Activated naive CD8-positive, alpha-beta T cell (primary cell): ENCODE results near the gene DDX46.
A peak's percentile ranks its signal among the peaks of the same experiment; 100 is the strongest.
"Not testable (repeated sequence)": the region's sequence is repeated elsewhere in the genome, so short reads cannot be mapped to it uniquely, and the experiment has no call there.

Experiments used
- H3K27ac Mint-ChIP-seq: one replicate; pipeline ENCODE4 v1.8.0; 2021; ENCODE audit warnings: mixed read lengths
- H3K27me3 Mint-ChIP-seq: one replicate; pipeline ENCODE4 v1.8.0; 2021; ENCODE audit warnings: mixed read lengths
- H3K36me3 Mint-ChIP-seq: one replicate; pipeline ENCODE4 v1.8.0; 2021; ENCODE audit warnings: mixed read lengths
- H3K4me1 Mint-ChIP-seq: one replicate; pipeline ENCODE4 v1.8.0; 2021; ENCODE audit warnings: low read depth, mixed read lengths
- H3K4me3 Mint-ChIP-seq: one replicate; pipeline ENCODE4 v1.8.0; 2021; ENCODE audit warnings: mild to moderate bottlenecking, mixed read lengths
- H3K9me3 Mint-ChIP-seq: one replicate; pipeline ENCODE4 v1.8.0; 2021; ENCODE audit warnings: low read depth, mixed read lengths

DDX46 gene

DNA sequence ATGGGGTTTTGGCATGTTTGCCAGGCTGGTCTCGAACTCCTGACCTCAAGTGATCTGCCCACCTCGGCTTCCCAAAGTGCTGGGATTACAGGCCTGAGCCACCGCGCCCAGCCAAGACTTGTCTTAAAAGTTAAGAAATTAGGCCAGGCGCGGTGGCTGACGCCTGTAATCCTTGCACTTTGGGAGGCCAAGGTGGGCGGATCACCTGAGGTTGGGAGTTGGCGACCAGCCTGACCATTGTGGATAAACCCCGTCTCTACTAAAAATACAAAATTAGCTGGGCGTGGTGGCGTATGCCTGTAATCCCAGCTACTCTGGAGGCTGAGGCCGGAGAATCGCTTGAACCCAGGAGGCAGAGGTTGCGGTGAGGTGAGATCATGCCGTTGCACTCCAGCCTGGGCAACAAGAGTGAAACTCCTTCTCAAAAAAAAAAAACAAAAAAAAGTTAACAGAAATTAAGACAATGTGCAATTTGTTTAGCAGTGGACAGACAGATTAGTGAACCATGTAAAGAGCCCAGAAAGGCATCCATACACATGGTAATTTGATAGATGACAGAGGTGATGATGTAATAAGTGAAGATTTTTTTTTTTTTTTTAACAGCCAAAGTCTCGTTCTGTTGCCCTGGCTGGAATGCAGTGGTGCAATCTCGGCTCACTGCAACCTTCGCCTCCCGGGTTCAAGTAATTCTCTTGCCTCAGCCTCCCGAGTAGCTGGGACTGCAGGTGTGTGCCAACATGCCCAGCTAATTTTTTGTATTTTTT, 9.1 kb downstream of the DDX46 start:
- H3K4me3 Mint-ChIP-seq, H3K36me3 Mint-ChIP-seq, H3K9me3 Mint-ChIP-seq, H3K27ac Mint-ChIP-seq, H3K4me1 Mint-ChIP-seq, H3K27me3 Mint-ChIP-seq: not testable (repeated sequence)

DNA sequence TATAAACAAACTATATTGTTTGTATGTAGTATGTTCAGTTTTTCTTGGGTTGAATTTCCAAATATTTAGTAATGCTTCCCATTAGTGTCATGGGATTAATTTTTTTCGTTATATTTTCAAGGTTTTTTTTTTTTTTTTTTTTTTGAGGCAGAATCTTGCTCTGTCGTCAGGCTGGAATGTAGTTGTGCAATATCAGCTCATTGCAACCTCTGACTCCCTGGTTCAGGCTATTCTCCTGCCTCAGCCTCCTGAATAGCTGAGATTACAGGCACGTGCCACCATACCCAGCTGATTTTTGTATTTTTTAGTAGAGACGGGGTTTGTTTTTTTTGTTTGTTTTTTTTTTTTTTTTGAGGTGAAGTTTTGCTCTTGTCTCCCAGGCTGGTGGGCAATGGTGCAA, 10.6 kb downstream of the DDX46 start:
- Mint-ChIP-seq H3K4me3 (no peak overlapping the region), H3K36me3 (no peaks in the 10 kb centered on the region), H3K4me1 (peaks cover 1% of the 10 kb centered on the region)

DNA sequence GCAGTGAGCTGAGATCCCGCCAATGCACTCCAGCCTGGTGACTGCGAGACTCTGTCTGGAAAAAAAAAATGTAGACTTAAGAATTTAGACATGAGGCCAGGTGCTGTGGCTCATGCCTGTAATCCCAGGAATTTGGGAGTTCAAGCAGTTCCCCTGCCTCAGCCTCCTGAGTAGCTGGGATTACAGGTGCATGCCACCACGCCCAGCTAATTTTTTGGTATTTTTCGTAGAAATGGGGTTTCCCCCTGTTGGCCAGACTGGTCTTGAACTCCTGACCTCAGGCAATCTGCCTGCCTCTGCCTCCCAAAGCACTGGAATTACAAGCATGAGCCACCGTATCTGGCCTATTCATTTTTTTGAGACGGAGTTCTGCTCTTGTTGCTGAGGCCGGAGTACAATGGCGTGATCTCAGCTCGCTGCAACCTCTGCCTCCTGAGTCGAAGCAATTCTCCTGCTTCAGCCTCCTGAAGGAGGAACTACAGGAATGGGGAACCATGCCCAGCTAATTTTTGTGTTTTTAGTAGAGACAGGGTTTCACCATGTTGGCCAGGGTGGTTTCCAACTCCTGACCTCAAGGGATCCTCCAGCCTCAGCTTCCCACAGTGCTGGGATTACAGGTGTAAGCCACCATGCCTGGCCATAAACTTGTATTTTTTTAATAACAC, 14.0 kb downstream of the DDX46 start:
- no peaks in the 10 kb centered on the region for H3K27me3 Mint-ChIP-seq
- no peaks in the 10 kb centered on the region for H3K9me3 Mint-ChIP-seq
- no peak overlapping the region for H3K4me3 Mint-ChIP-seq
- no peaks in the 10 kb centered on the region for H3K36me3 Mint-ChIP-seq
- no peak overlapping the region for H3K27ac Mint-ChIP-seq
- no peaks in the 10 kb centered on the region for H3K4me1 Mint-ChIP-seq

More for the DNA sequence above, 10.6 kb downstream of the DDX46 start:
- H3K27ac Mint-ChIP-seq: no peak overlapping the region
- H3K9me3 Mint-ChIP-seq: no peaks in the 10 kb centered on the region
- no peaks in the 10 kb centered on the region for H3K27me3 Mint-ChIP-seq

DNA sequence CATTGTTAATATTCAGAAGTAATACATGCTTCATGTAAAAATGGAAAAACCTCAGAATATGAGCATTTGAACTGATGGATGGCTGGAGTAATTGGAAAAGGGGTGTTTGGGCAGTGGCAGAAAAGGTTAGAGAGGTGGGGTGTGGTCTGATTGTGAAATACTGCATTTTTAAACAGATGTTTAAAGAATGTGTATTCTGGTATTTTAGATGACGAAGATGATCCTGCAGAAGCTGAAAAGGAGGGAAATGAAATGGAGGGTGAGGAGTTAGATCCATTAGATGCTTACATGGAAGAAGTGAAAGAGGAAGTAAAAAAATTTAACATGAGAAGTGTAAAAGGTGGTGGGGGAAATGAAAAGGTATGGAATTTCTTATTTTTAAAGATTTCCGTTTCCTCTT, 18.8 kb downstream of the DDX46 start:
- H3K36me3 Mint-ChIP-seq: peaks cover 5% of the 10 kb centered on the region
- H3K4me1 Mint-ChIP-seq: no peaks in the 10 kb centered on the region
- no peaks in the 10 kb centered on the region for H3K9me3 Mint-ChIP-seq
- H3K4me3 Mint-ChIP-seq: no peak overlapping the region
- no peaks in the 10 kb centered on the region for H3K27me3 Mint-ChIP-seq
- H3K27ac Mint-ChIP-seq: no peak overlapping the region

DNA sequence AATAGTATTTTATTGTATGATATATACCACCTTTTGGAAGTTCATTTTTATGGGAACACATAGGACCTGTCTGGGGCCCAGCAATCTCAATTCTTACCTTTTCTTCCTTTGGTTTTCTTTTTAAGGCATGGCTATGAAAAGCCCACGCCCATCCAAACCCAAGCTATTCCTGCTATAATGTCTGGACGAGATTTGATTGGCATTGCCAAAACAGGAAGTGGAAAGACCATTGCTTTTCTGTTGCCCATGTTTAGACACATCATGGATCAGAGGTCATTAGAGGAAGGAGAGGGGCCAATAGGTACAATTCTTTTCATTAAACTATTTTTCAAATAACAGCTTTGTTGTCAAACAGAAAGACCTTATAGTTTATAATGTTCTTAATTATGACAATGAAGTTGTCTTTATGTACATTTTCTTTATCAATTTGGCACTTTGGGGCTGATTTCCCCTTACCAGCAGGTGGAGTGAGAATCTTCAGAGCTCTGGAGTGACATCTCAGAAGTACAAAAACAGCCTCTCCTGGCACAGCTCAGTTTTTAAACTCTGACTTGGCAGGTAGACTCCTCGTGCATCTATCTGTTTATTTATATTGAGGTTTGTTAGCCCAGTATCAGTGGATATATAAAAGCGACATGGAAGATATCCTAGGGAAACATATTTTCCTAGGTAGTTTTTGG, 25.8 kb downstream of the DDX46 start:
- peaks cover 5% of the 10 kb centered on the region for H3K36me3 Mint-ChIP-seq
- H3K4me1 Mint-ChIP-seq: no peaks in the 10 kb centered on the region

DNA sequence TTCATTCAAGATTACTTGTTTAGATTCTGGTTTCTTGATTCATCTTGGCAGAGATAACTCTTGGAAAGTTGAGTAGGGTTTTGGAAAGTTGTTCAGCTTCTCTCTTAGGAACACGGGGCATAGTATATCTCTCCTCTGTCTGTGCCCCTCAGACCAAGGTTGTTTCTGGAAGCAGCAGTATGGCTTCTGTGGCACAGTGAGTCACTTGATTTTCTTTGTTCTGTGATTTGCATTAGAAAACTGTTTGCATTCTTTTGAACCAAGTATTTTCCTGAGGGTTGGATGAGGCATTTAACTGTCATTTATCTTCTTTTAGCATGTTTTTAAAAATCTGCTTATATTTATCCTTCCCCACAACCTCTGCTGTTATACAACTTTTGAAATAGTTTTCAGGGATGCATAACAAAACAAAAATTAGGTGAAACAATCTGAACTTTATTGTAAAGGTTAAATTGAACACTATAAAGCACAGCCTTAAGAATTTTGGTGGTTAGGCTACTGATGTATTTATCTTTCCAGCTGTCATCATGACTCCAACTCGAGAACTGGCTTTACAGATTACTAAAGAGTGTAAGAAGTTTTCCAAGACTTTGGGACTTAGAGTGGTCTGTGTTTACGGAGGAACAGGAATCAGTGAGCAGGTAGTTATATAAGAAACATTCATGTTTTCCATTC, 26.5 kb downstream of the DDX46 start:
- no peaks in the 10 kb centered on the region for H3K9me3 Mint-ChIP-seq
- H3K4me3 Mint-ChIP-seq: no peak overlapping the region
- H3K27ac Mint-ChIP-seq: no peak overlapping the region
- H3K27me3 Mint-ChIP-seq: no peaks in the 10 kb centered on the region
- H3K4me1 Mint-ChIP-seq: no peaks in the 10 kb centered on the region
- H3K36me3 Mint-ChIP-seq: peaks cover 7% of the 10 kb centered on the region

More for the DNA sequence above, 25.8 kb downstream of the DDX46 start:
- Mint-ChIP-seq H3K27me3 (no peaks in the 10 kb centered on the region), H3K9me3 (no peaks in the 10 kb centered on the region), H3K4me3 (no peak overlapping the region), H3K27ac (no peak overlapping the region)

DNA sequence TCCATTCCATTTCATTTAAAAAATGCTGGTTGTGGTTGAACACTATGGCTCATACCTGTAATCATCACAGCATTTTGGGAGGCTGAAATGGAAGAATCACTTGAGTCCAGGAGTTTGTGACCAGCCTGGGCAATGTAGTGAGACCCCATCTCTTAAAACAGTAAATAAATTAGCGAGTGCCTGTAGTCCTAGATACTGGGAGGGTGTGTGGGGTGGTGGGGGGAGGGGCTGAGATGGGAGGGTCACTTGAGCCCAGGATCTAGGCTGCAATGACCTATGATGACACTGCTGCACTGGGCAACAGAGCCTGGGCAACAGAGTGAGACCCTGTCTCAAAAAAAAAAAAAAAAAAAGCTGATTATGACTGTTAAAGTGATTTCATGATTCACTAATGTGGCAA, 29.1 kb downstream of the DDX46 start:
- peaks cover 2% of the 10 kb centered on the region for H3K4me1 Mint-ChIP-seq
- no peak overlapping the region for H3K27ac Mint-ChIP-seq
- H3K27me3 Mint-ChIP-seq: no peaks in the 10 kb centered on the region
- no peaks in the 10 kb centered on the region for H3K9me3 Mint-ChIP-seq
- H3K36me3 Mint-ChIP-seq: peaks cover 6% of the 10 kb centered on the region
- H3K4me3 Mint-ChIP-seq: no peak overlapping the region

DNA sequence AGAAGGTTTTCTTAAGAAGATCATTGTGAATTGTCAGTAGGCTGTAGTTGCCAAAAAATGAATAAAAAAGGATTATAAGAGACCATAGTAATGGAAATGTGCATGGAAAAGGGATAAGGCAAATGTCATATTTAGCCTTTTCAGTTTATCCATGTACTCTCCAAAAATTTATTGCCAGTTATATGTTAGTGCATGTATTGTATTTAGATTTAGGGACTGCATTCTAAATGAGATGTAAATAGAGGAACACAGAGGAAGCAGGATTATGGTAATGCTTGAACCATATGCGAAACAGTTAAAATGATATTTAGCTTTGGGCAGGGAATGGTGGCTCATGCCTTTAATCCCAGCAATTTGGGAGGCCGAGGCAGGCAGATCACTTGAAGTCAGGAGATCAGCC, 33.0 kb downstream of the DDX46 start:
- no peak overlapping the region for H3K27ac Mint-ChIP-seq
- H3K4me3 Mint-ChIP-seq: no peak overlapping the region

DNA sequence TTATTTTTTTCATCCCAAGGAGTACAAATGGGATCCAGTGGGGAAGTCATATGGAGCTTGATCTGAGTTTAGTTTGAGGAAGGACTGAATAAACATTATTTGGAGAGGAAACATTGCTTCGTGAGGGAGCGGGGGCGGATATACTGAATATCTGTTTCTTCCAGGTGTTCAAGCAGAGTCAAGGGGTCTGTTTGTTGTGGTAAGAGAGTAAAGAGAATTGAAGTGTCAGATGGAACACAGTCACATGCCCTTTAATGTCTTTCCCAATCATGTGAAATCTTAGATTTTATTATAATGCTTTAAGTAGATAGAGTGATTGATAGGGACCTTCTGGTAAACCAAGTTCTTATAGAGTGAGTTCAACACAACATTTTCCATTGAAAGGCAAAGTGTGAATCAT, 33.7 kb downstream of the DDX46 start:
- Mint-ChIP-seq H3K27ac (peak overlapping the region; percentile 0), H3K36me3 (peaks cover 13% of the 10 kb centered on the region), H3K4me1 (peaks cover 2% of the 10 kb centered on the region), H3K9me3 (no peaks in the 10 kb centered on the region), H3K27me3 (no peaks in the 10 kb centered on the region), H3K4me3 (no peak overlapping the region)

More for the DNA sequence above, 33.0 kb downstream of the DDX46 start:
- Mint-ChIP-seq H3K9me3 (no peaks in the 10 kb centered on the region), H3K36me3 (peaks cover 12% of the 10 kb centered on the region), H3K27me3 (no peaks in the 10 kb centered on the region), H3K4me1 (peaks cover 2% of the 10 kb centered on the region)

DNA sequence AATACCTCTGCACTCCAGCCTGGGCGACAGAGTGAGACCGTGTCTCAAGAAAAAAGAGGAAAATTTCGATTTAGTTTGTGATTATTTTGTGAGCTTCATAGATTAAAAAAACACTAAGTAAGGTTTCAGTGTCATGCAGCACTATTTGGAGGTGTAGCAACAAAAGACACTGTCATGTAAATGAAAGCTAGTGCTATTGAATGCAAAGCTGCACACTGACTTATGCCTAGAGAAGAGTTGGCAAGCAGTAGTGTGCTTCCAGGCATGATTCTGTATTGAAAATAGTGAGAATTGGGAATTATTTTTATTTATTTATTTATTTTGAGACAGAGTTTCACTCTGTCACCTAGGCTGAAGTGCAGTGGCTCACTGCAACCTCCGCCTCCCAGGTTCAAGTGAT, 34.5 kb downstream of the DDX46 start:
- Mint-ChIP-seq H3K27me3 (no peaks in the 10 kb centered on the region), H3K9me3 (no peaks in the 10 kb centered on the region), H3K4me3 (no peak overlapping the region), H3K27ac (no peak overlapping the region), H3K36me3 (peaks cover 15% of the 10 kb centered on the region), H3K4me1 (peaks cover 2% of the 10 kb centered on the region)

DNA sequence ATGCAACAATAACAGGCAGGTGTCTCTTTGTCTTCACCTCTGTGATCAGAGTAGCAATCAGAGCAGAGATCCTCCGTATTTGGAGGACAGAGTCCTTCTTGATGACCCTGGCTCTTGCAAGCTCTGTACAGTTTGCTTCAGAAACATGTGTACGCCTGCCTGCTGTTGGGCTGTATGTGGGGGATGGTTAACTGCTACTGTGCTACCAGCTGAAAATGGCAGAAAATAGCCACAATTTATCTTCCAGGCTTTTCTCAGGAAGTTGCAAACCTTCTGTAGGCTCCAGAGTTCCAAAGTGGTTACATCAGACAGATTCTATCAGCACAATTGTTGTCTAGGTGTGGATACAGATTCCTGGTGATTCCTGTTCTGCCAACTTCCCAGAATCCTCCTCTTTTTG, 35.5 kb downstream of the DDX46 start:
- no peak overlapping the region for H3K27ac Mint-ChIP-seq
- H3K4me1 Mint-ChIP-seq: peaks cover 5% of the 10 kb centered on the region
- H3K4me3 Mint-ChIP-seq: no peak overlapping the region
- peaks cover 19% of the 10 kb centered on the region for H3K36me3 Mint-ChIP-seq
- H3K27me3 Mint-ChIP-seq: no peaks in the 10 kb centered on the region
- no peaks in the 10 kb centered on the region for H3K9me3 Mint-ChIP-seq

DNA sequence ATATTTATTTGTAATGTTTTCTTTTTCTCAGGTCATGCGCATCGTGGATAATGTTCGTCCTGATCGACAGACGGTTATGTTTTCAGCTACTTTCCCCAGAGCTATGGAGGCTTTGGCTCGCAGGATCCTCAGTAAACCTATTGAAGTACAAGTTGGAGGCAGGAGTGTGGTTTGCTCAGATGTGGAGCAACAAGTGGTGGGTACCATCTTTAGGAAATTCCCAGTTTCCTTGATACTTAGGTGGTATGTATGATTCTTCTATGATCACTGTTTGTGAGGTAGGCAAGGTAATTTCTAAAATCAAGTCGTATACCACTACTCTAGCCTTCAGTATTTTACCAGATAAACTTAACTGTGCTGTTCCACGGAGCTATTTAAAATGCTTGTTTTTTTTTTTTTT, 36.2 kb downstream of the DDX46 start:
- H3K27me3 Mint-ChIP-seq: no peaks in the 10 kb centered on the region
- peaks cover 5% of the 10 kb centered on the region for H3K4me1 Mint-ChIP-seq
- H3K9me3 Mint-ChIP-seq: no peaks in the 10 kb centered on the region
- no peak overlapping the region for H3K4me3 Mint-ChIP-seq
- H3K36me3 Mint-ChIP-seq: peaks cover 17% of the 10 kb centered on the region
- H3K27ac Mint-ChIP-seq: no peak overlapping the region

DNA sequence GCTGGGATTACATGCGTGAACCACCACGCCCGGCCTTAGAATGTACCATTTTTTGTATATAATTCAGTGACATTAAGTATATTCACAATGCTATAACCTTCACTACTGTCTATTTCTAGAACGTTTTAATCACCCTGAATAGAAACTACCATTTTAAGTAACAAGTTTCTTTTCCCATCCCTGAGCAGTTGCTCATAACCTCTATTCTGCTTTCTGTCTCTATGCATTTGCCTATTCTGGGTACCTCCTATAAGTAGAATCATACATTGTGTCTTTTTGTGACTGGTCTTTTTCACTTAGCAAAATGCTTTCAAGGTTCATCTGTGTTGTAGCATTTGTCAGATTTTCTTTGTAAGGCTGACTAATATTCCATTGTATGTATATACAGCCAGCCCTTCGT, 39.9 kb downstream of the DDX46 start:
- H3K4me3 Mint-ChIP-seq: no peak overlapping the region
- peaks cover 2% of the 10 kb centered on the region for H3K4me1 Mint-ChIP-seq
- no peaks in the 10 kb centered on the region for H3K9me3 Mint-ChIP-seq
- H3K27ac Mint-ChIP-seq: no peak overlapping the region
- no peaks in the 10 kb centered on the region for H3K27me3 Mint-ChIP-seq
- peaks cover 12% of the 10 kb centered on the region for H3K36me3 Mint-ChIP-seq

DNA sequence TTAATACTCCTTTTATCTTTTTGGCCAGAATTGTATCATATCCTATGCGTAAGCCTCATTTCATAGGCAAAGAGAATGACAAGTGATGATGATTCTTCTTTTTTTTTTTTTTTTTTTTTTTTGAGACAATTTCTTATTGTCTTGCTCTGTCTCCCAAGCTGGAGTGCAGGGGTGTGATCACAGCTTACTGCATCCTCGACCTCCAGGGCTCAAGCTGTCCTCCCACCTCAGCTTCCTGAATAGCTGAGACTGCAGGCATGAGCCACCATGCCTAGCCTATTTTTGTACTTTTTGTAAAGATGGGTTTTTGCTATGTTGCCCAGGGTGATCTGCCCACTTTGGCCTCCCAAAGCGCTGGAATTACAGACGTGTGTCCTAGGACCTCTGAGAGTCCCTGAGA, 45.2 kb downstream of the DDX46 start:
- H3K4me3 Mint-ChIP-seq: no peak overlapping the region
- no peaks in the 10 kb centered on the region for H3K4me1 Mint-ChIP-seq
- no peak overlapping the region for H3K27ac Mint-ChIP-seq
- H3K27me3 Mint-ChIP-seq: no peaks in the 10 kb centered on the region
- no peaks in the 10 kb centered on the region for H3K9me3 Mint-ChIP-seq
- H3K36me3 Mint-ChIP-seq: peaks cover 2% of the 10 kb centered on the region

DNA sequence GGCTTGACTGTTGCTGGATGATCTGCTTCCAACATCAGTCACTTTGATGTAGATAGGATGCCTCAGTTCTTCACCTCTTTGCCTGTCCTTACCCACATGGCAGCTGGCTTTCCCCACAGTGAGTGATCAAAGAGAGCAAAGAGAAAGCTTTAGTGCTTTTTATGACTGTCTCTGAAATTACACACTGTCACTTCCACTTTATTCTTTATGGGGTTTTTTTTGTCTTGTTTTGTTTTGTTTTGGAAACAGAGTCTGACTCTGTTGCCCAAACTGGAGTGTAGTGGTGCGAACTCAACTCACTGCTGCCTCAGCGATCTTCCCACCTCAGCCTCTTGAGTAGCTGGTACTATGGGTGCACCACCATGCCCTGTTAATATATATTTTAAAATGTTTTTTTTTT, 54.8 kb downstream of the DDX46 start:
- no peaks in the 10 kb centered on the region for H3K9me3 Mint-ChIP-seq
- H3K4me1 Mint-ChIP-seq: peaks cover 8% of the 10 kb centered on the region

More for the DNA sequence above, 54.8 kb downstream of the DDX46 start:
- H3K27me3 Mint-ChIP-seq: no peaks in the 10 kb centered on the region
- H3K27ac Mint-ChIP-seq: peak overlapping the region; percentile 77
- peaks cover 4% of the 10 kb centered on the region for H3K36me3 Mint-ChIP-seq
- H3K4me3 Mint-ChIP-seq: no peak overlapping the region
